HG03558 (cell line): ENCODE results near the gene CDCA8.

Experiments used
- ATAC-seq: cut with Tn5 transposase; IDR thresholded peaks from one replicate; pipeline ENCODE4 v1.9.1; 2021; ENCODE audit warnings: moderate number of reproducible peaks; ENCODE audit not compliant: unreplicated experiment; ENCODE audit errors: extremely low read depth

Gene CDCA8

DNA sequence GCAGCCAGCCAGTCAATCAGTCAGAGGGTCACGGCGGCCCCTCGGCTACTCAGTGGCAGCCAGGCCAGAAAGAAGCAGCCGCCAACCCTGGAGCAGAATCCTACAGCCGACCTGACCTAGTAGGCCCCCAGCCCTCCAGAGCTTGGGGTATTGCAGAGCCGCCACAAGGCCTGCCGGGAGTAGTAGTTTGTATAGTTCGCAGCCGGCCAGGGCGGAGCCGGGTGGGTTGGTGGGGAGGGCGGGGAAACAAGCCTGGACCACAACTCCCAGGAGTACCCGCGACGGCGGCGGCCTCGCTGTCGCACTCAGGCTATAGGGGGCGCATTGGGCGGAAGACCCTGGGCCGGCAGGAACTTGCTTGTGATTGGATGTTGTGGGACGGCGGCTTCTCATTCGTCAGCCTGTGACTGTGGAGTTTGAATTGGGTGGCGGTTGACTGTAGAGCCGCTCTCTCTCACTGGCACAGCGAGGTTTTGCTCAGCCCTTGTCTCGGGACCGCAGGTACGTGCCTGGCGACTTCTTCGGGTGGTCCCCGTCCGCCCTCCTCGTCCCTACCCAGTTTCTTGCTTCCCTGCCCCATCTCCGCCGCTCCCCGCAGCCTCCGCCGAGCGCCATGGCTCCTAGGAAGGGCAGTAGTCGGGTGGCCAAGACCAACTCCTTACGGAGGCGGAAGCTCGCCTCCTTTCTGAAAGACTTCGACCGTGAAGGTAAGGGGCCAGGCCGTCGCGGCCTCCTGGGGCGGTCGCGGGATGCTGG, at the start of gene CDCA8:
Gene CDCA8 (plus strand): TSS at position 439 of the 756 bp plus-strand sequence. CDS start 175 bp downstream, at position 614.
- ATAC-seq = peak; percentile 70

DNA sequence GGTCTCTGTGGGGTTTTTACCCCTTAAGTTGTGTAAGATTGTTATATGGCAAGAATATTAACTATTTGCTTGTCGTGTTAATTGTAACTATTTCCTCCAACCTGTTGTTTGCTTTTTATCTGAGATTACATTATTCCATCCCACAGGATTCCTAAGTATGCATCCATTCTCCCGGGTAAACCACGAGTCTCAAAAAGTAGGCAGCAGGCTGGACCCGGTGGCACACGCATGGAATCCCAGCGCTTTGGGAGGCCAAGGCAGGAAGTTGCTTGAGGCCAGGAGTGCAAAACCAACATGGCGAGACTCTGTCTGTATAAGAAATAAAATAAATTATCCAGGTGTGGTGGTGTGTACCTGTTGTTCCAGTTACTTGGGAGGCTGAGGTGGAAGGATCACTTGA, 45.0 kb upstream of the CDCA8 start:
- ATAC-seq = no peak

DNA sequence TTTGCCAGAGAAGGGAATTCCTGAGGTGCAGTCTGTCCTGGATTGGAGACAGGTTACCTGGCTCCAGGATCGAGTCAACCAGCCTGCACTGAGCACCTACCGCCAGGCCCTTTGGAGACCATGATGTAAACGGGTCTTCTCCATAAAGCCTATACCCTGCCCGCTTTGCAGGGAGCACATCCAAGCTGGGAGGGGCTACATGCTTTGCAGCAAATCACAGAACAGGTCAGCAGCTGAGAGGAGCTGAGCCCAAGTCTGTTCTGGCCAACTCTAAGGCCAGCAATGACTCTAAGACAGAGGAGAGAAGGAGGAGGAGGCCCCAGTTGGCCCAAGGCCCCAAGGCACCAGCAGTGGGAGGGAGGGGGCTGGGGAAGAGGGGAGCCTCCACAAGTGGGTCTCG, 42.1 kb upstream of the CDCA8 start:
- ATAC-seq = no peak

DNA sequence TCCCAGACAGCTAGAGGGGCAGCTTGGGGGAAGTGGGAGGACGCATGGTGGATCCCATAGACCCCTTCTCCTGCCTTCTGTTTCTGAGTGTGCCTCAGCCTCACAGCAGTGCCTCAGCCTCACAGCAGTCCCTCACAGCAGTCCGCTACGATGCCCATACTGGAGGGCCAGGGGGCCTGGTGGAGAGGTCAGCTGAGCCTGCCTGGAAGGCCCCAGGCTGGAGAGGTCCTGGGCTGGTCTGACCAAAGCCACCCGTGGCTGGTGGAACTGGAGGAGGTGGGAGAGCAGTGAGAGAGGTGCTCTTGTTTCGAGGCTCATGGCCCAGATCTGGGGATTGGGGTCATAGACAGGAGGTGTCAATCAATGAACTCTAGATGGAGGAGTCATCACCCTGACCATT, 41.6 kb upstream of the CDCA8 start:
- no peak for ATAC-seq

DNA sequence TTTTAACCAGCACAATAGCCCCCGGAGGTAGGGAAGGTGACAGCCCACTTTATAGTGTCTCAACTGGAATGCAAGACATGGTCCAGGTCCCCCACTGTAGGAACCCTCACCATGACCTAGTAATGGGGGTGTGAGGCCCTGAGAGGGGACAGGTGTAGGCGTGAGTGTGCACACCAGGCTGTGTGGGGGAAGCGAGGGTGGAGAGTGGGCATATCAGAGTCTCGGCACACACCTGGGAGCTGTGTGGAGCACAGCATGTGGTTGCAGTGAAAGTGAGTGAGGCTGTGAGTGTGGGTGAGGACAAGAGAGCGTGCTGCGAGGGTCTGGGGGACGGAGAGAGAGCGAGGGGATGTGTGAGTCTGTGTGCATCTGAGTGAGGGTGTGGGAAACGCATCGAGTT, 40.5 kb upstream of the CDCA8 start:
- ATAC-seq = no peak

DNA sequence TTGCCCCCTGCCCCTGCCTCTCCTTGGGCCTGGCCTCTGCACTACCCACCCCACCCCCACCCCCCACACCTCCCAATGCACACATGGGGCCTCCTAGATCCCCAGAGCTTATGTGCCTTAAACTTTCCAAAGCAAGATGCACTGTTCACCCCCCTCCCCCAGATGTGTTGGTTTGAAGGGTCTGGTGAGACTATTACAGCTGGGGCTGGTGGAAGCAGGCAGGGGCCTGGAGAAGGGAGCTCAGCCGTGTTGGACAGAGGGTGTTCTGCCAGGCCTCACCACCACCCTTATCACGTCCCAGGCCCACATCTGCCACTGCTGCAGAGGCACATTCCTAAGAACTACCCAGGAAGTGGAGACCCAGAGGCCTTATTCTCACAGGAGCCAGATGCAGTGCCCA, 39.3 kb upstream of the CDCA8 start:
- no peak for ATAC-seq

DNA sequence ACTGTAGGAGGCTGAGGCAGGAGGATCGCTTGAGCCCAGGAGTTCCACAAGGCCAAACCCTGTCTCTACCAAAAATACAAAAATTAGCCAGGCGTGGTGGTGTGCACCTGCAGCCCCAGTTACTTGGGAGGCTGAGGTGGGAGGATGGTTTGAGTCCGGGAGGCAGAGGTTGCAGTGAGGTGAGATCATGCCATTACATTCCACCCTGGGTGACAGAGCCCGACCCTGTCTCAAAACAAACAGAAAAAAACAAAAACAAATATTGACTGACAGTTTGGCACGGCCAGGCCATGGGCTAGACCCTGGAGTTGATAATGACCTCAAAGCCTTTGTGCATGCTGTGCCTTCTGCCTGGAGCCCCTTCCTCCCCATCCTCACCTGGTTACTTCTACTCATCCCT, 38.4 kb upstream of the CDCA8 start:
- ATAC-seq = no peak

DNA sequence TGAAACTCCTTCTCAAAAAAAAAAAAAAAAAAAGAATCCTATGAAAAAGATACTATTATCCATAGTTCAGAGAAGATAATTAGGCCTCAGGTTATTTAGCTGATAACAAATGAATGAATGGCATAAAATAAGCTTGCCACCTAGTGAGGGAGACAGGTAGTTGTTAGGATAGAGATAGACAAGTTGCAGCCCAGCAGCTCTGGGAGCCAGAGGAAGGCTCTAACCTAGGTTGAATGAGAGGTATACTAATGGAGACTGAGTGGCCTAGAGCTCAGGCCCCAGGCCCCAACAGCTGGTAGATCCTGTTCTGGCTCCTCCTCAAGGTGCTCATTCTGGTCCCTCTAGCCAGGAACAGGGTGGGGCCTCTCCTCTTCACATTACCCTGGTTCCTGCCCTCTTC, 37.0 kb upstream of the CDCA8 start:
- no peak for ATAC-seq

DNA sequence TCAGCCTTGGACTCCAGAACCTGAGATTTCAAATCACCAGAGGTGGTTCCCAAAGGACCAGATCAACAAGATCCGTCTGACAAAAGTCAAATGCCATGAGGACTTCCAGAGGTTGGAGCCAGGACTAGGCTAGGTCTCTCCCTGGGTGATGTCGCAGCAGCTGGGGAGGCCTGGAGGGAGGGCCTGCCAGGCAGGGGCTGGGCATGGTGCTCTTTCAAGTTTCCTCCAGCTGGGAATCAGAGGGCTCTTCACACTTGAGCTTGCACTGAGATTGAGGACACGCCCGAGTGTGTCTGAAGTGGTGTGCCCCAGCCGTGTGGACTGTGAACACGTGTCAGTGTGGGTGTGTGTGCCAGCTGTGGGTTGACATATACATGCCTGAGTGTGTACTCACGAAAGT, 36.3 kb upstream of the CDCA8 start:
- no peak for ATAC-seq

DNA sequence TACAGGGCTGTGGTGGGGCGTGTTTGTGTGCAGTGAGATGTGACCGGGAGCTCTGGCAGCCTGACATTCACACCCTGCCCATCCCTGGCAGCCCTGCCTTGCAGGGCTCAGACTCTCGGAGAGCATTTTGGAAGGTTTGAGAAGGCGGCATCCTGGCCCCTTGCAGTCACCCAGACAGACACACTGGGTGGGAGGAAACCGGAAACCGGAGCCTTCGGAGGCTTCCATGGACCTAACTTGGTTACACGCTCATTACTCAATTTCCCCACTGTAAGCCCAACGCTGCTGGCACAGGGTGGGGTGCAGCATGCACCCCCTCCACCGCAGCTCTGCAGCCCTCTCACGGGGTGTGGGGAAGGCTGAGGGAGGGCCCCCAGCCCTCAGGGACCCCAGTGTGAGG, 35.4 kb upstream of the CDCA8 start:
- ATAC-seq = no peak

DNA sequence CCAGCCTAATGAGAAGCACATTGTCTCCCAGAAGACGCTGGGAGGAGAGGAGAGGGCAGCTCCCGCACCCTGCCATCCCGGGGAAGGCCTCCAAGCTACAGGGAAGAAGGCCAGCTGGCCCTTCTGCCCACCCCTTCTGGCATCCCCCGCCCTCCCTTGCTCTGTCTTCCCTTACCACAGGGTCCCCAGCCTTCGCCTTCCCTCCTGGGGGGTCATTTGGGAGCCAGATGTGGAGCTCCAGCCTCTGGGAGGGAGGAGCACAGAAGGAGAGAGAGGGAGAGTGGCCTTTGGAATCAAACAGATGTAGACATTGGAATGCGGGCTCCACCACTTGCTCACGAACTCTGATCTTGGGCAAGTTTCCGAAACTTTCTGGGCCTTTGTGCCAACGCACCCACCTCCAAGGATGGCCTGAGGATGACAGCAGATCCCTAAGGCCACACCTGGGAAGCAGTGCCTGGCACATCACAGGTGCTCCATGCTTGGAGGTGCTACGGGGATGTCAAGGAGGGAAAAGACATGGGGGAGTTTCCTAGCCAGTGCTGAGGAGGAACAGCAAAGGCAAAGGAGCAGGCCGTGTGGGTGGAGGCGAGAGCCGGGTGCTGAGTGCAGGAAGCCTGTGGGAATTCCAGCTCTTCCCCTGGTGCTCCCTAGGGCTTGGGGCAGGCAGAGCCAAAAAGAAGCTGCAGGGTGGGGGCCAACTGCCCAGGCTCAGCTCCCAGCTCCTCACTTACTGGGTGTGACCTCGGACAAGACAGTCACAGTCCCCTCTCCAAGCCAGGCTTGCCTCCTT, 34.5 kb upstream of the CDCA8 start:
- no peak for ATAC-seq

DNA sequence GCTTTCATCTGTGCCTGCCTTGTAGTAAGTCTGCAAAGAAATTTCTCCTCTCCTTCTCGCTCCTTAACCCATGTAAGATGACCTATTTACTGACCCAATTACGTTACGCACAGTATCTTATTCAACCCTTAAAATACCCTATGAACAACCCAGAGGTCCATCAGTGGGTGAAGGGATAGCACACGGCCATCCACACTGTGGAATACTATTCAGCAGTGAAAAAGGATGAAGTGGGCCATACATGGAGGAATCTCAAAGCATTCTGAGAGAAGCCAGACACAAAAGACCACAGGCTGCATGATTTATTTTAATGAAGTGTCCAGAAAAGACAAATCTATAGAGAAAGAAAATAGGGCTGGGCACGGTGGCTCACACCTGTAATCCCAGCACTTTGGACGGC, 33.8 kb upstream of the CDCA8 start:
- ATAC-seq = no peak

DNA sequence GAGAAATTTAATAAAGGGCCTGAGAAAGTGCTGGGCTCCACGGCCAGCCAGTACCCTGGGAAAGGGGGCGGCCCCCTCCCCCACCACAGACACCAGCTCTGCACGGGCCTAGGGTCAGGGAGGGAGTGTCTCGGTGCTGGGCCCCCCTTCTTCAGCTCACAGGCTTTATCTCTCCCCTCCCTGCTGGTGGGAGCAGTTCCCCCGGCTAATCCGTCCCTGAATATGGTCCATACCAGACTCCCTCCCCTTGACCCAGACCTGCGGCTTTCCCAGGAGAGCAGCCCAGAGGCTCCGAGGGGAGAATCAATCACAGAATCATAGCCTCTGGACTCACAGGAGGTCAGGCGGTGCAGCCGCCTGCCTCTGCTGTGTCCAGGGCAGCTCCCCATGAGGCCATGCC, 31.7 kb upstream of the CDCA8 start:
- no peak for ATAC-seq

DNA sequence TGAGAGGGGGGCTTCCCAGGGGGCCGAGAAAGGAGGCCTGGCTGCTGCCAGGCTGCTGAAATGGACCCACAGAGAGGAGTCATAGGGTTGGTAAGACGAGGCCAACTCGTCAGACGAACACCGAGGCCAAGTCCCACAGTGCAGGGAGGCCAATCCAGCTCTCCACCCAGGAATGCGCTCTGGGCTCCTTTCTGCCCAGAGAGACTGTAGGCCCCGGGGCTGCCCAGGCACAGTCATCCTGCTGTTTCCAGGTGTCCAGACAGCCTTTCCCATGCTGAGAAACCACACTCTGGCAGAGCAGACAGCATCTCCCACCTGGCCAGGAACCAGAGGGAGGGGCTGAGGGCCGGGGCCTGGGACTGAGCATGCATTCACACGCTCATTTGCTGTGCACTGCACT, 30.9 kb upstream of the CDCA8 start:
- ATAC-seq = no peak

DNA sequence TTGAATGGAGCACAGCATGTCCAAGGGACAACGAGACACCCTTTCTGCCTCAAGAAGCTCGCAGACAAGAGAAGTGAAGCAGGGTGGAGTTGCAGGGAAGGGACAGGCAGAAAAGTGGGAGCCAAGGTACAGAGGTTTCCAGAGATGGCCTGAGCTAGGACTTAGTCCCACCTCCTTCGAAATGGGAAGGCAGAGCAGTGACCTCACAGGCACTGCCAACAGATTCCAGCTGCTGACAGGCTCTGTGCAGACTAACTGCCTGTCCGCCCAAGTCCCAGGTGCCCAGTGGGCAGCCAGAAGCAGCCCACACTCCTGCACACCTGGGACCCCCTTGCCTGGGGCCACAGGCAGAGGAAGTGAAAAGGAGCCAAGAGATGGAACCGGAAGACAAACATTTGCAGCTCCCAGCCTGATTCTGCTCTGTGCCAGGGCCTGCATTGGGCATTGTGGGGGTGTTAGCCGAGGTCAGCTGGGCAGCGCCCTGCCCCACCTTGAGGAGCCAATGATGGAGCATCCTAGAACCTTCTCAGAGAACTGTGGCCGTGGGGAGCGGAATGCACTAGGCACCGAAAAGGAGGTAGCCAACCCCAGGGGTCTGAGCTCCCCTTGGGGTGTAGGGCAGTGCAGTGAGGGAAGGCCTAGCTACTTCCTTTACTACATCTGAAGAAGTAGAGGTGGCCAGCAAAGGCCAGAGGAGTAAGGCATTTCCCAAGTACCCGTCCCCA, 30.1 kb upstream of the CDCA8 start:
- ATAC-seq = no peak

DNA sequence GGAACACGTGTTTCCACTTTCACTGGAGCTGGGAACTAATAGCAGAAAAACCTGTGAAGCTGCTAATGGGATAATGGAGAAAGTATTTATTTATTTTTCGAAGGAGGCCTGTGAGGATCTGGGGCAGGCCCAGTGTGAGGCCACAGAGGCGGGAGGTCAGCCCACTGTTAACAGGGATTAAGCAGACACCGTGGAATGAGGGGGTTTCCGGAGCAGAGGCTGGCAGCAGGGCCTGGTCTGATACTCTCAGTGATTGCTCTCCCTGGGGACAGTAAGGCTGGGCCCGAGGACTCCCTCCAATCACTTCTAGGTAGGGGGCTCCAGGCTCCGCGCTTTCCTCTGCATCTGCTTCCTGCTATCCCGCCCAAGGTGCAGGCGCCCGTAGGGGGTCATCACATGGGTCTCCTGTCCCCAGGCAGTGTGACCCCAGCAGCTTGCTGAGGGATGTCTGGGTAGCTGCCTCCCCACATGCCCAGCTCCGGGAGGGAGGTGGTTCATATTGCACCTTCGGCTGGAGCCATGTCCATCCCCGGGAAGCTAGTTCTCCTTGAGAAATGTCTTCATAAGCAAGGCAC, 28.8 kb upstream of the CDCA8 start:
- ATAC-seq = no peak

DNA sequence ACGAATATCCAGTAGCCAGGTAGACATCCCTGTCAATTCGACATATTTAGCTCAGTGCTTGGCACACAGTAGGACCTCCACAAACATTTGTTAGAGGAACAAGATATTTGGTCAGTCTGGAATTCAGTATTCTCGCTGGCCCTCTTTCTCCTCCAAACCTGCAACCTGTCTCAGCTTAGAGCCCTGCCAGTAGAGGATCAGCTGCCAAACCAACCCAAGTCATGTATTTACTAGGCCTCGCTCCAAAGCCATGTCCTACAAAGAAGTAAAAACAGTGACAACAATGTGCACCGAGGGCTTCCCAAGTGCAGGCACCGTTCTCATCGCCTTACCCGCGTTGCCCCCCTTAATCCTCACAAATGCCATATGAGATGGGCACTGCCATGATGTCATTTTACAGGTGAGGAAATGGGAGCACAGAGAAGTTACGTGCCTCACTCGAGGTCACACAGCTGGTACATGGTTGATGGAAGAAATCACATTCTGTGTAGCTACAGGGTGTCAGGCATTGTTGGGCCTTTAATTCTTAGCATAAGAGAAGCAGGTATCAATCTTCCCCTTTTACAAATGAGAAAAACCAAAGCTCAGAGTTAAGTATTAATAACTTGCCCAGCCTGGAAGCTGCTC, 26.0 kb upstream of the CDCA8 start:
- no peak for ATAC-seq

DNA sequence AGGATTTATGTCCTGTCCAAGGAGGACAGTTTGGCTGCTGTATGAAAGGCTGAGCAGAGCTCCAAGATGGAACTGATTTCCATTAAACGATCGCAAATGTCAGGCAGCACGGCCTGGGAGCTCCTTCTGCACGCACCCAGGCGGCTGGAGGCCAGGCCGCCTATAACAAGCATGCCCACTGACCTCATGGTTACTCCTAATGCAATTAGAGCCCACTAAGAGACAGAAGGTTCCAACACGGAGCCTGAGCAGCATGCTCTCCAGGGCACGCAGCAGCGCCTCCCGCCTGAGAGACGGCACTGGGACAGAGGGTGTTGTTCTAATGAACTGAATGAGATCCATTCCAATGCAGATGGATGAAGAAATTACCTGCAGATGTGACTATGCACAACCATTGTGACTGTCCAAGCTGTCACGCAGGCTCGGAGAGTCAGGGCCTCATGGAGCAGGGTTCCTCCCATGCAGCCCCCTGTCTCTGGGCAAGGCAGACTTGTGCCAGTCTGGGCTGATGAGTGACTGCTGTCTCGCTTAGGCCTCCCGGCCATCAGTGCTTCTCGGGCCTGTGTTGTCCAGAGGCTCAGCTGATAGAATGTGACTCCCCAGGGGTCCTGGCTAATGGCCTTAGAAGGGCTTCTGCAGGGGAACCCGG, 25.2 kb upstream of the CDCA8 start:
- ATAC-seq = no peak

DNA sequence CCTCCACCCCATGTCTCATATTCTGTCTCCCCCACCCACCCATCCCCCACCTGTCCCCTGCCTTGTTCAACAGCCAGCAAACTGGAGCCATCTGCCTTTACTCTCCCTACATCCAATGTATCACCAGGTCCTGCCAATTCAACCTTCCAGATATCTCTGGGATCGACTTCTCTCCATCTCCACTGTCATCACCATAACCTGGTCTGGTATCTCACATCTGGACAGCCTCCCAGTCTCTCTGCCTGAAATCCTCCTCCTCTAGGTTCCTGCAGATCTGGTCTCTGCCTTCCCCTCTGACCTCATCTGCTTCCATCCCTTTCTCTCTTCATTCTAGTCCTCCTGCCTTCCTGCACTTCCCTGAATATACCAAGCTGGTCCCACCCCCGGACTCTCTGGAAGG, 22.2 kb upstream of the CDCA8 start:
- ATAC-seq = no peak

DNA sequence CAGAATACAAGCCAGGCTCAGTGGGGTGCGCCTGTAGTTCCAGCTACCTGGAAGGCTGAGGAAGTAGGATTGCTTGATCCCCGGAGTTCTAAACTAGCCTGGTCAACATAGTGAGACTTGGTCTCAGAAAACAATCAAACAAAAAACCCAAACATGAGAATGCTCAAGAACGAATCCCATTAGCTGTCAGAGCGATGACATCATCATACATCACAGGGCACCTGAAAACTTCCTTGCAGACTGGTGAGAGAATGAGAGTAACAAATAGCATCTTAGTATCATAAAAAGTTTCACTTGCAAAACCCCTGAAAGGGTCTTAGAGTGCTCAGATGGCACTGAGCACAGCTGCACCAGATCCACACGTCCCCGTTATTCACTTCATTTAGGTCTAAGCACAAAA, 21.1 kb upstream of the CDCA8 start:
- ATAC-seq = no peak
